H1 (cell line): Measurements from ENCODE around the gene PXDC1. TPM values are rescaled to one million over a fixed set of nuclear protein-coding genes. Genes with fewer than 3 reads are reported as not detected.

Source experiments
- CTCF ChIA-PET: fragments of 300-600 bp; sonication (Branson Sonifier 250); formaldehyde crosslinking; loops from one replicate; lab custom pipeline; 2021; ENCODE audit not compliant: partially characterized antibody; lab: Charles Lee
- POLR2A ChIA-PET: fragments of 300-600 bp; sonication (Branson Sonifier 250); formaldehyde crosslinking; loops from one replicate; lab custom pipeline; 2021; ENCODE audit warnings: inconsistent platforms; ENCODE audit not compliant: partially characterized antibody; lab: Charles Lee
- DNase-seq, 2 experiments: peaks; one replicate each; pipeline versions ENCODE4 v3.0.0 to v3.0.0-alpha.2; 2010 to 2022; ENCODE audit warnings: low spot score in 2 of 2, low read depth in 1 of 2, mixed read lengths in 1 of 2
- FAIRE-seq: peaks from 2 replicates; lab custom pipeline; 2011; peaks lifted over from hg19 to GRCh38; lab: Jason Lieb, UNC
- H2AFZ ChIP-seq: 2 replicates; pipeline ENCODE4 v1.8.1; 2012; ENCODE audit warnings: low read length, inconsistent platforms
- H2AK5ac ChIP-seq: 2 replicates; pipeline ENCODE4 v1.6.1; 2013; ENCODE audit warnings: low read depth, low read length
- H2BK120ac ChIP-seq: replicated peaks from 2 replicates; pipeline ENCODE3; 2013; ENCODE audit warnings: low read depth, low read length, inconsistent platforms
- H2BK12ac ChIP-seq: 2 replicates; pipeline ENCODE4 v1.6.1; 2013; ENCODE audit warnings: low read depth, low read length
- H2BK15ac ChIP-seq: 2 replicates; pipeline ENCODE4 v1.6.1; 2013; ENCODE audit warnings: low read length
- H2BK20ac ChIP-seq: 2 replicates; pipeline ENCODE4 v1.6.1; 2013; ENCODE audit warnings: low read length
- H2BK5ac ChIP-seq: 2 replicates; pipeline ENCODE4 v1.6.1; 2013; ENCODE audit warnings: low read depth, low read length
- H3K14ac ChIP-seq: 2 replicates; pipeline ENCODE4 v1.6.1; 2013; ENCODE audit warnings: inconsistent platforms; ENCODE audit not compliant: insufficient read length
- H3K18ac ChIP-seq: 2 replicates; pipeline ENCODE4 v1.6.1; 2013; ENCODE audit warnings: low read length; ENCODE audit errors: extremely low read depth
- H3K23ac ChIP-seq: 2 replicates; pipeline ENCODE4 v1.6.1; 2013; ENCODE audit warnings: inconsistent platforms; ENCODE audit not compliant: insufficient read length
- H3K23me2 ChIP-seq: 2 replicates; pipeline ENCODE4 v1.6.1; 2013; ENCODE audit warnings: low read depth, low read length
- H3K27ac ChIP-seq: 2 replicates; pipeline ENCODE4 v1.6.1; 2011; ENCODE audit warnings: low read depth, low read length, inconsistent platforms
- H3K27me3 ChIP-seq, 4 experiments: replicated peaks in 1 of 4; 1 replicate in 1 of 4; 2 replicates in 3 of 4; pipeline versions ENCODE4 v1.6.1 to v1.8.1; 2011 to 2013; ENCODE audit warnings: low read length in 3 of 4, mild to moderate bottlenecking in 3 of 4, inconsistent platforms in 2 of 4, mixed read lengths in 2 of 4, moderate library complexity in 1 of 4; ENCODE audit not compliant: control insufficient read depth in 3 of 4, insufficient read depth in 3 of 4; ENCODE audit errors: extremely low read depth in 1 of 4
- H3K36me3 ChIP-seq, 4 experiments: 2 replicates each; pipeline versions ENCODE4 v1.6.1 to v1.8.1; 2011 to 2013; ENCODE audit warnings: mild to moderate bottlenecking in 4 of 4, low read length in 3 of 4, moderate library complexity in 2 of 4, control low read depth in 1 of 4, inconsistent platforms in 1 of 4; ENCODE audit not compliant: insufficient read depth in 4 of 4, control insufficient read depth in 2 of 4
- H3K4ac ChIP-seq: replicated peaks from 2 replicates; pipeline ENCODE3; 2013; ENCODE audit warnings: low read length, low read depth, mixed read lengths, inconsistent platforms; ENCODE audit not compliant: insufficient read length
- H3K4me1 ChIP-seq, 4 experiments: replicated peaks in 1 of 4; 1 replicate in 1 of 4; 2 replicates in 3 of 4; pipeline versions ENCODE4 v1.6.1 to v1.8.1; 2011 to 2013; ENCODE audit warnings: low read length in 3 of 4, inconsistent platforms in 2 of 4, mixed read lengths in 1 of 4; ENCODE audit not compliant: insufficient read depth in 4 of 4, control insufficient read depth in 3 of 4
- H3K4me2 ChIP-seq, 2 experiments: 2 replicates each; pipeline versions ENCODE4 v1.6.1 to v1.8.1; 2011 to 2013; ENCODE audit warnings: low read depth in 2 of 2, low read length in 2 of 2, control low read depth in 1 of 2, inconsistent platforms in 1 of 2, mild to moderate bottlenecking in 1 of 2; ENCODE audit not compliant: insufficient read depth in 1 of 2
- H3K4me3 ChIP-seq, 4 experiments: fragments of 200-600, 300-600 bp in 1 of 4; sonication (generic), shearing (Covaris generic), sonication (Bioruptor Twin) in 1 of 4; 2 replicates each; pipeline versions ENCODE4 v1.5.1 to v1.8.1; 2011 to 2016; ENCODE audit warnings: low read length in 4 of 4, low read depth in 3 of 4, control low read depth in 2 of 4, inconsistent platforms in 2 of 4, mild to moderate bottlenecking in 2 of 4, mixed read lengths in 1 of 4, moderate library complexity in 1 of 4; ENCODE audit not compliant: insufficient read depth in 2 of 4; ENCODE audit errors: extremely low read depth in 1 of 4
- H3K56ac ChIP-seq: replicated peaks from 2 replicates; pipeline ENCODE3; 2013; ENCODE audit warnings: low read depth, mild to moderate bottlenecking, mixed read lengths, low read length, inconsistent platforms; ENCODE audit not compliant: insufficient read length
- H3K79me1 ChIP-seq: 2 replicates; pipeline ENCODE4 v1.6.1; 2013; ENCODE audit warnings: low read depth, low read length, control low read depth
- H3K79me2 ChIP-seq, 2 experiments: 2 replicates each; pipeline versions ENCODE4 v1.6.1 to v1.8.1; 2012 to 2013; ENCODE audit warnings: low read length in 2 of 2, mild to moderate bottlenecking in 2 of 2, inconsistent platforms in 1 of 2; ENCODE audit not compliant: insufficient read depth in 2 of 2, control insufficient read depth in 1 of 2
- H3K9ac ChIP-seq, 4 experiments: replicated peaks in 1 of 4; 1 replicate in 1 of 4; 2 replicates in 3 of 4; pipeline versions ENCODE4 v1.6.1 to v1.8.1; 2011 to 2013; ENCODE audit warnings: low read depth in 3 of 4, low read length in 3 of 4, control low read depth in 2 of 4, mild to moderate bottlenecking in 2 of 4, moderate library complexity in 2 of 4, inconsistent platforms in 1 of 4; ENCODE audit errors: extremely low read depth in 1 of 4
- H3K9me3 ChIP-seq, 2 experiments: 2 replicates each; pipeline versions ENCODE4 v1.6.1 to v1.8.1; 2012 to 2013; ENCODE audit warnings: mild to moderate bottlenecking in 2 of 2, moderate library complexity in 2 of 2, control low read depth in 1 of 2, inconsistent platforms in 1 of 2, low read depth in 1 of 2, low read length in 1 of 2, mixed read lengths in 1 of 2; ENCODE audit not compliant: insufficient read depth in 2 of 2
- H4K20me1 ChIP-seq, 2 experiments: replicated peaks in 1 of 2; 2 replicates each; pipeline versions ENCODE3 to v1.8.1; 2011 to 2013; ENCODE audit warnings: inconsistent platforms in 2 of 2, low read length in 2 of 2, mild to moderate bottlenecking in 1 of 2; ENCODE audit not compliant: insufficient read depth in 2 of 2, control insufficient read depth in 1 of 2
- H4K5ac ChIP-seq: 2 replicates; pipeline ENCODE4 v1.6.1; 2013; ENCODE audit warnings: low read length, low read depth, mixed read lengths, inconsistent platforms; ENCODE audit not compliant: insufficient read length
- H4K8ac ChIP-seq: 2 replicates; pipeline ENCODE4 v1.8.0; 2013; ENCODE audit warnings: mild to moderate bottlenecking, moderate library complexity, low read length, inconsistent platforms; ENCODE audit not compliant: insufficient read depth; ENCODE audit errors: extremely low read depth
- H4K91ac ChIP-seq: replicated peaks from 2 replicates; pipeline ENCODE3; 2013; ENCODE audit warnings: low read length, mixed read lengths, inconsistent platforms; ENCODE audit not compliant: insufficient read length
- GABPA ChIP-seq: IDR thresholded peaks from 2 replicates; pipeline ENCODE4 v1.6.1; 2011; ENCODE audit warnings: mild to moderate bottlenecking, low read length, moderate library complexity, borderline replicate concordance; ENCODE audit not compliant: insufficient read depth
- POLR2A ChIP-seq, 2 experiments: IDR thresholded peaks; 1 replicate in 1 of 2; 2 replicates in 1 of 2; pipeline ENCODE4 v1.6.1; 2011; ENCODE audit warnings: low read depth in 2 of 2, low read length in 2 of 2, mild to moderate bottlenecking in 2 of 2; ENCODE audit errors: control extremely low read depth in 1 of 2
- POU5F1 ChIP-seq: IDR thresholded peaks from 2 replicates; pipeline ENCODE4 v1.6.1; 2011; ENCODE audit warnings: low read depth, mild to moderate bottlenecking, low read length, moderate library complexity
- SIX5 ChIP-seq: IDR thresholded peaks from 2 replicates; pipeline ENCODE4 v1.6.1; 2011; ENCODE audit warnings: mild to moderate bottlenecking, low read depth, low read length
- WGBS, 2 experiments: shearing (Covaris generic) in 1 of 2; methylation state at CpG; one replicate each; pipeline versions ENCODE4 v1.1.6 to v1.1.7; 2013 to 2015; ENCODE audit warnings: low lambda C conversion rate in 2 of 2, mixed read lengths in 2 of 2, inconsistent platforms in 1 of 2, low coverage in 1 of 2, missing lambda C conversion rate in 1 of 2; ENCODE audit not compliant: insufficient replicate concordance in 2 of 2, insufficient coverage in 1 of 2, insufficient read length in 1 of 2; ENCODE audit errors: extremely low coverage in 1 of 2, missing lambda C conversion rate in 1 of 2; 5-methylcytosine and 5-hydroxymethylcytosine counted together
- polyA plus RNA-seq, 7 experiments: library from polyadenylated mRNA; depleted of rRNA in 3 of 7; stranded (reverse) in 5 of 7; unstranded in 2 of 7; fragments of >200 nt in 5 of 7; fragments of 200-250 nt in 2 of 7; gene quantifications; 1 replicate in 5 of 7; 2 replicates in 1 of 7; 4 replicates in 1 of 7; pipeline versions ENCODE4 v1.2.1 to v1.2.3, GENCODE V29; 2011 to 2013; ENCODE audit warnings: missing spikeins in 2 of 7, mixed read lengths in 2 of 7
- total RNA-seq: library from RNA; stranded (reverse); fragmentation: NEBNext Ultra II Directional; extraction: Animal tissue kit (Norgen Biotek cat#: 25700); gene quantifications from 2 replicates; pipeline ENCODE4 v1.2.1, GENCODE V29; 2021
- TF ChIP-seq, protein P1 (sequence below): IDR thresholded peaks from 2 replicates; pipeline ENCODE4 v1.6.1; 2012; ENCODE audit warnings: inconsistent platforms

The PXDC1 gene
- total and polyA plus RNA-seq, 2 of the 8 experiments (the other 6 are each of a cell fraction or from before 2014, with no cell fraction given): 1.7 to 2.0 TPM

DNA sequence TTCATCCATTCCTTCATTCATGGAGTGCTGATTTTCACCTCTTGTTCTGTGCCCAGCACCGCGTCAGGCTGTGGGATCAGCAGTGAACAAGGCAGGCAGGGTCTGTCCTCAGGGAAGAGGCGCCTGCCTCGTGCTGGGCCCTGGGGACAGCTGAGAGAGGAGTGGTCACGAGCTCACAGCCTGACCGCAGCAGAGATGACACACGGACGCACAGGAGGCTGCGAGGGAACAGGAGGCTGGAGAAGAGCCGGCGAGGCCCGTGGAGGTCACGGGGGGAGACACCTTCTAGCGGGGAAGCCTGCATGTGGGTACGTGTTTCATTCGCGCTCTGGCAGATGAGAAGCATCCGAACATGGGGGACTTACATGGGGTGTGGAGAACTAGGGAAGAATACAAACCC is 27.5 kb downstream of the PXDC1 start:
- ChIA-PET POLR2A (no interaction called here), CTCF (interaction anchor here (0.6 to 4.0 kb wide), 6 partner anchors 9 to 500 kb away, joined by 3 to 17 read pairs (median 4); no protein-coding TSS in a partner anchor)
- no peak for FAIRE-seq

More for the DNA sequence above, 27.5 kb downstream of the PXDC1 start:
- Histone ChIP-seq H3K23me2 (no peaks in the 10 kb centered on the region), H2AFZ (no peak overlapping the region), H4K20me1 (no peaks in the 10 kb centered on the region), H2BK12ac (no peak overlapping the region), H2BK5ac (no peak overlapping the region), H3K18ac (no peak overlapping the region), H3K79me1 (no peaks in the 10 kb centered on the region), H3K56ac (no peak overlapping the region), H2BK15ac (peak overlapping the region; percentile 53; the same call in 1 of the 2 replicates), H2BK20ac (no peak overlapping the region), H3K79me2 (no peaks in the 10 kb centered on the region), H4K5ac (no peak overlapping the region), H3K14ac (no peak overlapping the region), H3K4me3 (no peak overlapping the region), H2AK5ac (no peak overlapping the region), H3K4me2 (no peak overlapping the region), H4K8ac (no peak overlapping the region; the same call in 1 of the 2 replicates), H3K36me3 (no peaks in the 10 kb centered on the region), H4K91ac (no peak overlapping the region), H2BK120ac (no peak overlapping the region), H3K9me3 (no peaks in the 10 kb centered on the region), H3K27me3 (no peaks in the 10 kb centered on the region), H3K4ac (peak overlapping the region; percentile 36), H3K23ac (no peak overlapping the region), H3K27ac (no peak overlapping the region), H3K4me1 (peaks cover 0 to 12% (median 4%) of the 10 kb centered on the region in 4 experiments; a peak in 6 of 7 replicates), H3K9ac (no peak overlapping the region)
- no peak for TF ChIP-seq SIX5
- TF ChIP-seq, protein P1, sequence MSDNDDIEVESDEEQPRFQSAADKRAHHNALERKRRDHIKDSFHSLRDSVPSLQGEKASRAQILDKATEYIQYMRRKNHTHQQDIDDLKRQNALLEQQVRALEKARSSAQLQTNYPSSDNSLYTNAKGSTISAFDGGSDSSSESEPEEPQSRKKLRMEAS: no peak
- TF ChIP-seq POU5F1: no peak
- TF ChIP-seq POLR2A (IDR thresholded peaks at IDR 0.05; ENCODE audit: control extremely low read depth in 1 of 2, low read depth in 2 of 2, low read length in 2 of 2): no peak
- no peak for TF ChIP-seq GABPA
- DNase-seq: no peak
- WGBS, 2 experiments: 87% methylated on average over 18 of the region's 18 CpGs; no CpG with 5 or more reads in 1 of the 2 experiments
